ENCODE data around the gene SLC35A3.
"Not testable (repeated sequence)": the region's sequence is repeated elsewhere in the genome, so short reads cannot be mapped to it uniquely, and the experiment has no call there.

SLC35A3 gene

DNA sequence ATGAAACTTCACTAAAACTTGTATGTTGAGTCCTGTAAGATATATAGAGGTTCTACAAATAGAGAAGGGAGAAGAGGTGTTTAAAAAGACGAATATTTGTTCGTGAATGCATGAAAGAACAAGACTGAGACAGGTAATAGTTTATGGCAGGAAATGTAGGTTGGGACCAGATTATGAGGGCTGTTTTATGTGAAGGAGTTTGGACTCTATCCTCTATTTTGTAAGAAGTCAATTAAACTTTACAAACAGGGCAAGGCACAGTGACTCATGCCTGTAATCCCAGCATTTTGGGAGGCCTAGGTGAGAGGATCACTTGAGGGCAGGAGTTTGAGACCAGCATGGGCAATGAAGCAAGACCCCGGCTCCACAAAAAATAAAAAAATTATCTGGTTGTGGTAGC lies 5.7 kb downstream of the SLC35A3 start:
- Histone ChIP-seq H3K4me3 (ENCODE audit: severe bottlenecking) (no peak overlapping the region), H3K4me1 (ENCODE audit: insufficient read depth, poor library complexity, severe bottlenecking) (peaks cover 17% of the 10 kb centered on the region), H3K9me3 (ENCODE audit: severe bottlenecking) (no peaks in the 10 kb centered on the region), H3K36me3 (ENCODE audit: low read depth) (peaks cover 29% of the 10 kb centered on the region), H3K27me3 (ENCODE audit: insufficient read depth, poor library complexity, severe bottlenecking) (no peaks in the 10 kb centered on the region), H3K27ac (ENCODE audit: poor library complexity, severe bottlenecking) (no peak overlapping the region)
- ATAC-seq (ENCODE audit: low read depth) = no peak
- TF ChIP-seq, protein P1, sequence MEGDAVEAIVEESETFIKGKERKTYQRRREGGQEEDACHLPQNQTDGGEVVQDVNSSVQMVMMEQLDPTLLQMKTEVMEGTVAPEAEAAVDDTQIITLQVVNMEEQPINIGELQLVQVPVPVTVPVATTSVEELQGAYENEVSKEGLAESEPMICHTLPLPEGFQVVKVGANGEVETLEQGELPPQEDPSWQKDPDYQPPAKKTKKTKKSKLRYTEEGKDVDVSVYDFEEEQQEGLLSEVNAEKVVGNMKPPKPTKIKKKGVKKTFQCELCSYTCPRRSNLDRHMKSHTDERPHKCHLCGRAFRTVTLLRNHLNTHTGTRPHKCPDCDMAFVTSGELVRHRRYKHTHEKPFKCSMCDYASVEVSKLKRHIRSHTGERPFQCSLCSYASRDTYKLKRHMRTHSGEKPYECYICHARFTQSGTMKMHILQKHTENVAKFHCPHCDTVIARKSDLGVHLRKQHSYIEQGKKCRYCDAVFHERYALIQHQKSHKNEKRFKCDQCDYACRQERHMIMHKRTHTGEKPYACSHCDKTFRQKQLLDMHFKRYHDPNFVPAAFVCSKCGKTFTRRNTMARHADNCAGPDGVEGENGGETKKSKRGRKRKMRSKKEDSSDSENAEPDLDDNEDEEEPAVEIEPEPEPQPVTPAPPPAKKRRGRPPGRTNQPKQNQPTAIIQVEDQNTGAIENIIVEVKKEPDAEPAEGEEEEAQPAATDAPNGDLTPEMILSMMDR (IDR thresholded peaks at IDR 0.05; ENCODE audit: poor library complexity, severe bottlenecking) = no peak
- DNase-seq (ENCODE audit: low spot score) = no peak

DNA sequence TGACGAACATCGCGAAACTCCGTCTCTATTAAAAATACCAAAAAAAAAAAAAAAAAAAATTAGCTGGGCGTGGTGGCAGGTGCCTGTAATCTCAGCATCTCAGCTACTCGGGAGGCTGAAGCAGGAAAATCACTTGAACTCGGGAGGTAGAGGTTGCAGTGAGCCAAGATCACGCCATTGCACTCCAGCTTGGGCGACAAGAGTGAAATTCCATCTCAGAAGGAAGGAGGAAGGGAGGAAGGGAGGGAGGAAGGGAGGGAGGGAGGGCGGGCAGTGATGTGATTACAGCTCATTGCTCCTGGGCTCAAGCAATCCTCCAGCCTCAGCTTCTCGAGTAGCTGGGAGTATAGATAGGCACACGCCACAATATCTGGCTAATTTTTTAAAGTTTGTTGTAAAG lies 7.5 kb downstream of the SLC35A3 start:
- H3K27ac ChIP-seq (ENCODE audit: poor library complexity, severe bottlenecking); H3K9me3 ChIP-seq (ENCODE audit: severe bottlenecking); H3K27me3 ChIP-seq (ENCODE audit: insufficient read depth, poor library complexity, severe bottlenecking); H3K4me3 ChIP-seq (ENCODE audit: severe bottlenecking); ATAC-seq (ENCODE audit: low read depth); H3K4me1 ChIP-seq (ENCODE audit: insufficient read depth, poor library complexity, severe bottlenecking); DNase-seq (ENCODE audit: low spot score): not testable (repeated sequence)
- peaks cover 22% of the 10 kb centered on the region for H3K36me3 ChIP-seq (ENCODE audit: low read depth)

DNA sequence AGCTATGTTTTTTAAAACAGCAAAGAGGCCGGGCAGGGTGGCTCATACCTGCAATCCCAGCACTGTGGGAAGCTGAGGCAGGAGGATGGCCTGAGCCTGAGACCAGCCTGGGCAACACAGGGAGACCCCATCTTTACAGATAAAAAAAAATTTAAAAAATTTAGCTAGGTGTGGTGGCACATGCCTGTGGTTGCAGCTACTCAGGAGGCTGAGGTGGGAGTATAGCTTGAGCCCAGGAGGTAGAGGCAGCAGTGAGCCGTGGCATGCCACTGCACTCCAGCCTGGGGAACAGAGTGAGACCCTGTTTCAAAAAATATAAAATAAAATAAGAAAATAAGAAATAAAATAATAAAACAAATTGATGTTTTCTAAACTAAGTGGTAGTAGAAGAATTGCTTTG lies 8.4 kb downstream of the SLC35A3 start:
- Histone ChIP-seq H3K27ac (ENCODE audit: poor library complexity, severe bottlenecking) (no peak overlapping the region), H3K27me3 (ENCODE audit: insufficient read depth, poor library complexity, severe bottlenecking) (no peaks in the 10 kb centered on the region), H3K36me3 (ENCODE audit: low read depth) (peaks cover 21% of the 10 kb centered on the region), H3K9me3 (ENCODE audit: severe bottlenecking) (no peaks in the 10 kb centered on the region), H3K4me3 (ENCODE audit: severe bottlenecking) (no peak overlapping the region), H3K4me1 (ENCODE audit: insufficient read depth, poor library complexity, severe bottlenecking) (no peaks in the 10 kb centered on the region)
- TF ChIP-seq, protein P1 (IDR thresholded peaks at IDR 0.05; ENCODE audit: poor library complexity, severe bottlenecking) = no peak
- no peak for DNase-seq (ENCODE audit: low spot score)
- ATAC-seq (ENCODE audit: low read depth) = no peak

DNA sequence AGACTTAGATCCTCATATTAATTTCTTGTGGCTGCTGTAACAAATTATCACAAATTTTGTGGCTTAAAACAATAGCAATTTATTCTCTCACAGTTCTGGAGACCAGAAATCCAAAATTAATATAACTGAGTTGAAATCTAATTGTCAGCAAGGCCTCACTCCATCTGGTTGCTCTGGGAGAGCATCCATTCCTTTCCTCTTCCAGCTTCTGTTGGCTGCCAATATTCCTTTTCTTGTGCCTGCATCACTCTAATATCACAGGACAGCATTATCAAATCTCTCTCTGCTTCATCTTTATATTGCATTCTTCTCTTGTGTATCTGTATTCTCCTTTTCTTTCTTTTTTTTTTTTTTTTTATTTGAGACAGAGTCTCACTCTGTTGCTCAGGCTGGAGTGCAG lies 9.3 kb downstream of the SLC35A3 start:
- Histone ChIP-seq H3K27ac (ENCODE audit: poor library complexity, severe bottlenecking) (no peak overlapping the region), H3K27me3 (ENCODE audit: insufficient read depth, poor library complexity, severe bottlenecking) (no peaks in the 10 kb centered on the region), H3K4me3 (ENCODE audit: severe bottlenecking) (no peak overlapping the region), H3K36me3 (ENCODE audit: low read depth) (peaks cover 18% of the 10 kb centered on the region), H3K4me1 (ENCODE audit: insufficient read depth, poor library complexity, severe bottlenecking) (no peaks in the 10 kb centered on the region), H3K9me3 (ENCODE audit: severe bottlenecking) (no peaks in the 10 kb centered on the region)
- DNase-seq (ENCODE audit: low spot score) = no peak
- TF ChIP-seq, protein P1 (IDR thresholded peaks at IDR 0.05; ENCODE audit: poor library complexity, severe bottlenecking) = no peak
- ATAC-seq (ENCODE audit: low read depth) = no peak

DNA sequence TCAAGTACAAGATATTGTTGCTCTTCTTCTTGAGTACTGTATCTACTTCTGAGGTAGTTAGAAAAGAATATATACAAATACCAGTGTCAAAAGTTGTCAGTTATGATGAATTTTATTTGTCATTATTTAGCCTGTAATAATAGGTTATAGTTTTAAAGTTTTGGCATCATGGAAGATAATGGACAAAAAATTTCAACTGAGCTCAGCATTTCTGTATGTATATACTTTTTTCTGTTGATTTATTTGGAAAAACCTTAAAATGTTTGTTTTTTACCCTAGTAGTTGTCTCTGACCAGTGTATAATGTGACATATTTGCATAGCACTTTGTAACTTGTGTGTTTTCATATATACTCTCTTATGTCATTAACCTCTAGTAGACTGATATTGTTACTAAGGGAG lies 11.1 kb downstream of the SLC35A3 start:
- TF ChIP-seq, protein P1 (IDR thresholded peaks at IDR 0.05; ENCODE audit: poor library complexity, severe bottlenecking) = no peak
- no peaks in the 10 kb centered on the region for H3K4me1 ChIP-seq (ENCODE audit: insufficient read depth, poor library complexity, severe bottlenecking)
- DNase-seq (ENCODE audit: low spot score) (no peak), ATAC-seq (ENCODE audit: low read depth) (no peak)
- H3K27me3 ChIP-seq (ENCODE audit: insufficient read depth, poor library complexity, severe bottlenecking) = no peaks in the 10 kb centered on the region
- H3K27ac ChIP-seq (ENCODE audit: poor library complexity, severe bottlenecking) = no peak overlapping the region
- no peak overlapping the region for H3K4me3 ChIP-seq (ENCODE audit: severe bottlenecking)
- no peaks in the 10 kb centered on the region for H3K9me3 ChIP-seq (ENCODE audit: severe bottlenecking)
- peaks cover 15% of the 10 kb centered on the region for H3K36me3 ChIP-seq (ENCODE audit: low read depth)

Measured in RWPE2 (cell line).